Kidney epithelial cell (primary cell): ENCODE results near the gene HELZ2. TPM values are rescaled to one million over a fixed set of nuclear protein-coding genes. Genes with fewer than 3 reads are reported as not detected.

Experiments
- DNase-seq: peaks from one replicate; pipeline ENCODE4 v3.0.0-alpha.2; 2010; ENCODE audit warnings: low read depth
- H3K27me3 ChIP-seq: 2 replicates; pipeline ENCODE4 v1.6.0; 2011; ENCODE audit warnings: low read length; ENCODE audit not compliant: control insufficient read depth, insufficient read depth
- H3K36me3 ChIP-seq: 2 replicates; pipeline ENCODE4 v1.5.1; 2011; ENCODE audit warnings: low read length; ENCODE audit not compliant: control insufficient read depth, insufficient read depth
- H3K4me3 ChIP-seq: 2 replicates; pipeline ENCODE4 v1.5.1; 2011; ENCODE audit warnings: low read depth, mild to moderate bottlenecking, control low read depth, low read length
- total RNA-seq: library from RNA; depleted of rRNA; stranded (reverse); fragments of >200 nt; gene quantifications from 2 replicates; pipeline ENCODE4 v1.2.3, GENCODE V29; 2015
- TF ChIP-seq, protein P1 (sequence below): IDR thresholded peaks from 2 replicates; pipeline ENCODE4 v1.5.1; 2011; ENCODE audit warnings: mild to moderate bottlenecking, moderate library complexity, low read length, control low read depth, inconsistent platforms; ENCODE audit not compliant: insufficient read depth, poor library complexity, severe bottlenecking

The HELZ2 gene
- total RNA-seq, 1 donor from 2014 or later = 69.2 TPM

DNA sequence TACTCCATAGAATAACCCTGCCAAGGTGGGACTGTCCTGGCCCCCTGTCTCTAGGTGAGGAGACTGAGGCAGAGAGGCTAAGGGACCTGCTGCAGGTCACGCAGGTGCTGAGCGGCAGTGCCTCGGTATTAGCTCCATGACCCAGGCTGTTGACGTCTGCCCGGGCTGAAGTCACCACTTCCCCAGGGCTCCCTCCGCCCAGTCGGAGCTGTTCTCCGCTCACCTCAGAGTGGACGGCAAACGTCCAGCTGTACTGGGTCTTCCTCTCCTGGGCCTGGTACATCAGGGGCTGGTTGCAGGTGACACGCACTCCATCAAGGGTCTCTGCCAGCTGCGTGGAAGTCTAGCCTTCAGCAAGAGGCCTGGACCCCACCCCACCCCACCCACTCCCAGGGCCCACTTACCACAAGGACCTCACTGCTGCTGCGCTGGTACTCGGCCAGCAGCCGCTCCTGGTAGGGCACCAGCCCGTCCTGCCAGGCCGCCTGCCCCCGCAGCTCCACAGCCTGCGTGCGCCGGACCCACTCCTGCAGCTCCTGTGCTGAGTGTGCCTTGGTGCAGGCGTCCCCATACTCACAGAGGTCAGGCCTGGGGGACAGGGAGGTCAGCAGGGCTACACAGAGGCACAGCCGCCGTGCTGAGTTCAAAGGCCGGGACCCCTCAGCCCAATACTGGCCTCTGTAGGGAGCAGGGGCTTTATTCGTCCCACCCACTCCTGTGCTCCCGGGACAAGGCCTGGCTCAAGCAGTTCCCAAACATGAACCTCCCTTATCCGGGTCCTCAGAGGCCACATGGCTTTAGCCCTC lies 3.6 kb downstream of the HELZ2 start:
- TF ChIP-seq, protein P1, sequence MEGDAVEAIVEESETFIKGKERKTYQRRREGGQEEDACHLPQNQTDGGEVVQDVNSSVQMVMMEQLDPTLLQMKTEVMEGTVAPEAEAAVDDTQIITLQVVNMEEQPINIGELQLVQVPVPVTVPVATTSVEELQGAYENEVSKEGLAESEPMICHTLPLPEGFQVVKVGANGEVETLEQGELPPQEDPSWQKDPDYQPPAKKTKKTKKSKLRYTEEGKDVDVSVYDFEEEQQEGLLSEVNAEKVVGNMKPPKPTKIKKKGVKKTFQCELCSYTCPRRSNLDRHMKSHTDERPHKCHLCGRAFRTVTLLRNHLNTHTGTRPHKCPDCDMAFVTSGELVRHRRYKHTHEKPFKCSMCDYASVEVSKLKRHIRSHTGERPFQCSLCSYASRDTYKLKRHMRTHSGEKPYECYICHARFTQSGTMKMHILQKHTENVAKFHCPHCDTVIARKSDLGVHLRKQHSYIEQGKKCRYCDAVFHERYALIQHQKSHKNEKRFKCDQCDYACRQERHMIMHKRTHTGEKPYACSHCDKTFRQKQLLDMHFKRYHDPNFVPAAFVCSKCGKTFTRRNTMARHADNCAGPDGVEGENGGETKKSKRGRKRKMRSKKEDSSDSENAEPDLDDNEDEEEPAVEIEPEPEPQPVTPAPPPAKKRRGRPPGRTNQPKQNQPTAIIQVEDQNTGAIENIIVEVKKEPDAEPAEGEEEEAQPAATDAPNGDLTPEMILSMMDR = no peak
- DNase-seq = no peak
- Histone ChIP-seq H3K36me3 (no peaks in the 10 kb centered on the region), H3K27me3 (no peaks in the 10 kb centered on the region), H3K4me3 (no peak overlapping the region)

DNA sequence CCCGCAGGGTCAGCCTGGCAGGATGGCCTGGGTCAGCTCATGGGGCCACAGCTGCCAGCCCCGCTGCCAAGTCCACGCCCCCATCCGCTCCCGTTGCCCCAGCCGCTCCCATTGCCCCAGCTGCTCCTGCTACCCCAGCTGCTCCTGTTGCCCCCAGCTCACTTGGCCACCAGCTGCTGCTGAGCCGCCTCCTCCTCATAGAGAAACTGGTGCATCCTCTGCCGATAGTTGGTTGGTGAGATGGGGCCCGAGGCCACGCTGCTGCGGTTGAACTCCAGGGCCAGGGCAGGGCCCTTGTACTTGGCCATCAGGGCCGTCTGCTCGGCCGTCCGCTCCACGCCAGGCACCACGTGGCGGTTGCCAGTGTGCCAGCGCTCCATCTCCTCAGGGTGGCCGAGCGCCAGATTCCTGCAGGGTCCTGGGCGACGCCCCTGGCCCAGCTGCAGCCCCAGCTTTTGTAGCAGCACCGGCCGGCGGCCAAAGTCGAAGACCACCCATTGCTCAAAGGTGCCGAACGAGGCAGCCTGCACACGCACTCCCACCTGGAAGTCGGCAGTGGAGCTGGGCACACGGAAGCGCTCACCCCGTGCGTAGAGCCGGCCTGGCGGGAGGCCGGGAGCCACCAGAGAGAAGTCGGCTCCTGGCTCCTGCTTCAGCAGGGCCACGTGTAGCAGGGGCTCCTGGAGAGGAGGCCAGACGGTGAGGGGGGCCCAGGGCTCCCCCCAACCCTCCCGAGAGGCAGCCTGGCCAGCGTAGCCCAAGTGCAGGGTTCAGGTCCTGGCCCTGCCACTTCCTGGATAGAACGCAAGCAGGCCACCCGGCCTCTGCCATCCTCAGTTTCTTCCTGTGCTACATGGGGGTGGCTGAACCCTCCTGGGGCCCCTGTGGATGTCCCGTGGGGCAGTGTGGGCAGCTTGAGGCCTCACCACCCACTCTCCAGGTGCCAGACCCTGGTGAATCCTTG lies 4.8 kb downstream of the HELZ2 start:
- Histone ChIP-seq H3K27me3 (no peaks in the 10 kb centered on the region), H3K36me3 (no peaks in the 10 kb centered on the region), H3K4me3 (no peak overlapping the region)
- no peak for DNase-seq
- TF ChIP-seq, protein P1 = no peak

DNA sequence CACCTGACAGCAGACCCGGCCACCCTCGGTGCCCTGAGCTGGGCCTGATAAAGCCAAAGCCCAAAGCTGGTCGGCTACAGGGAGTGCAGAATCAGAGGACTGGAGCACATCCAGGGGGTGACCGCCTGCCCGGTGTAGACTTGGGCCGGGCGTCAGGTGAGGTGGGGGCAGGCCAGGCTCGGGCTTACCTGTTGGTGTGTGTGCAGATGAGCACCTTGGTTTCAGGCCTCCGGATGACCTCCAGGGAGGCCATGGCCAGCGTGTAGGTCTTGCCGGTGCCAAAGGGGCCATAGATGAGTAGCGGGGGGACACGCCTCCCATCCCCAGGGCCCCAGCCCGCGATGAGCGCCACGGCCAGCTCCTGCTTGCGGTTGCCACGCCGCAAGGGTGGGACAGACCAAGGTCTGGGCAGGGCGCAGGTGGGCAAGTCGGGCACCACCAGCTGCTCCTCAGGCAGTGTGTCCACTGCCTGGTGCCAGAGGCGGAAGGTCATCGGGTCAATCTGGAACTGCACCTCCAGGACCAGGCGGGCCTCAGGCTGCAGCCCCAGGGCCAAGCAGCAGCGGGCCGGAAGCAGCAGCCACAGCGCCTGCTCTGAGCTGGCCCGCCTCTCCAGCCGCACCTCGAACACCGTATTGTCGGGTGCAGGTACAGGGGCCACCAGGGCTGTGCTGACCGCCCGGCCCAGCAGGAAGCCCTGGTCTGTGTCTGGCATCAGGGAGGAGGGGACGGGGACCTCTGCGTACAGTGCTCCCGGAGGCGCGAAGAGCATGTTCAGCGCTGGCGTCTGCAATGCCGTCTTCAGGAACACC lies 5.7 kb downstream of the HELZ2 start:
- TF ChIP-seq, protein P1 = no peak
- H3K27me3 ChIP-seq = no peaks in the 10 kb centered on the region
- no peak for DNase-seq
- no peak overlapping the region for H3K4me3 ChIP-seq
- H3K36me3 ChIP-seq = no peaks in the 10 kb centered on the region

DNA sequence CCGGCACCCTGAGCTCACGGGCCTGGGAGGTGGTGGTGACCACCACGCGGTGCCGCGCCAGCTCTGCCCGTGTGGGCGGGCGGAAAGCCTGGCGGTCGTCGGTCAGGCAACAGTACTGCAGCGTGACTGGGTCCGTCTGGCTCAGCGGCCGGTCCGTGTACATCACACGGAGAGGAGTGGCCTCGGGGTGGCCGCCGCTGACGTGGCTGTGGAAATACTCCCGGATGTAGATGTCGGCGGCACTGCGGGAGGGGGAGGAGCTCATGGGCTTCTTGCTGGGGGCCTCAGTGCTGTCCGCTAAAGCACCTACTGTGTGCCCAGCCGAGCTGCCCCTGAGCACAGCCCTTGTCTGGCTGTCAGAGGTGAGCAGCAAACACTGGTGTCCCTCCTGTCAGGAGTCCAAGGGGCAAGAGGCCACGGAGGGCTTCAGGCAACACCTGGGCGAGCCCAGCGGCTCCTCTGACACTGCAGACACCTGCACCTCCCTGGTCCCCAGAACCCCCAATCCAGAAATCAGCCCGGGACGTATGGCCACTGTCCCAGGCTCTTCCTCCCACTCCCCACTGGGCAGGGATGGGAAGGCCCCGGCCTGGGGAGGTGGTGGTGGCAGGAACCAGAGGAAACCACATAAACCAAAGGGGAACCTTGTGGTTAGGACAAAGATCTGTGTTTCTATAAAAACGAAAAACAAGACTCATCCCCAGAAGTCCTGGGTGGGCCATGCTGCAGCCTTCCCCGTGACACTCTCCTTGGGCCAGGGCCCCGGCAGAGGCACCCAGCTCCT lies 6.5 kb downstream of the HELZ2 start:
- Histone ChIP-seq H3K36me3 (no peaks in the 10 kb centered on the region), H3K4me3 (no peak overlapping the region), H3K27me3 (no peaks in the 10 kb centered on the region)
- DNase-seq = no peak
- TF ChIP-seq, protein P1 = no peak

DNA sequence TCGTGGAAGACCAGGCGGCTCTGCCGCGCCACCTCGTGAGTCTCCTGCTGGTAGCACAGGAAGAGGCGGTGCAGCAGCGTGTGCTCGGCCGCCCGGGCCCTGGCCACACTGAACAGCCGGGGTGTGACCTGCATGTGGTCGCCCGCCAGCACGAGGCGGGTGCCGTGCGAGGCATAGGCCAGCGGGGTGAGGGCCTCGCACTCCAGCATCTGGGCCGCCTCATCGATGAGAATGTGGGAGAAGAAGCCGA lies 7.0 kb downstream of the HELZ2 start:
- H3K4me3 ChIP-seq = no peak overlapping the region
- DNase-seq = no peak
- TF ChIP-seq, protein P1 = no peak
- H3K27me3 ChIP-seq = no peaks in the 10 kb centered on the region
- H3K36me3 ChIP-seq = no peaks in the 10 kb centered on the region
